GM19328 (cell line): ENCODE measurements around the gene FRMD4B.

ENCODE experiments used
- ATAC-seq: cut with Tn5 transposase; IDR thresholded peaks from one replicate; pipeline ENCODE4 v1.9.1; 2021; ENCODE audit warnings: mild to moderate bottlenecking, moderate library complexity; ENCODE audit not compliant: unreplicated experiment

Gene FRMD4B

GRCh38 chr3:69368129-69368741, 17.7 kb downstream of the FRMD4B start:
- ATAC-seq: peak; percentile 98

GRCh38 chr3:69367586-69367985, 18.3 kb downstream of the FRMD4B start:
- ATAC-seq: no peak

GRCh38 chr3:69364354-69364753, 21.5 kb downstream of the FRMD4B start:
- no peak for ATAC-seq

GRCh38 chr3:69360690-69361089, 25.2 kb downstream of the FRMD4B start:
- no peak for ATAC-seq

GRCh38 chr3:69359916-69360315, 26.0 kb downstream of the FRMD4B start:
- no peak for ATAC-seq

- ATAC-seq: no peak
Measured at GRCh38 chr3:69359339-69359893, 26.5 kb downstream of the FRMD4B start.

GRCh38 chr3:69357196-69357595, 28.7 kb downstream of the FRMD4B start:
- ATAC-seq: no peak

- ATAC-seq: no peak
Measured at GRCh38 chr3:69354948-69355347, 30.9 kb downstream of the FRMD4B start.

GRCh38 chr3:69353503-69353902, 32.4 kb downstream of the FRMD4B start:
- ATAC-seq: no peak

- ATAC-seq: no peak
Measured at GRCh38 chr3:69353088-69353478, 32.8 kb downstream of the FRMD4B start.

- ATAC-seq: no peak
Measured at GRCh38 chr3:69352305-69353087, 33.4 kb downstream of the FRMD4B start.

- no peak for ATAC-seq
Measured at GRCh38 chr3:69343875-69344274, 42.0 kb downstream of the FRMD4B start.

GRCh38 chr3:69342074-69342473, 43.8 kb downstream of the FRMD4B start:
- no peak for ATAC-seq

GRCh38 chr3:69339760-69340159, 46.1 kb downstream of the FRMD4B start:
- ATAC-seq: no peak

- no peak for ATAC-seq
Measured at GRCh38 chr3:69338911-69339310, 47.0 kb downstream of the FRMD4B start.

- no peak for ATAC-seq
Measured at GRCh38 chr3:69332934-69333333, 53.0 kb downstream of the FRMD4B start.

GRCh38 chr3:69330891-69331400, 54.9 kb downstream of the FRMD4B start:
- ATAC-seq: no peak

GRCh38 chr3:69329892-69330291, 56.0 kb downstream of the FRMD4B start:
- ATAC-seq: no peak

- ATAC-seq: no peak
Measured at GRCh38 chr3:69328963-69329302, 57.0 kb downstream of the FRMD4B start.

GRCh38 chr3:69328103-69328962, 57.6 kb downstream of the FRMD4B start:
- no peak for ATAC-seq

GRCh38 chr3:69326855-69327300, 59.0 kb downstream of the FRMD4B start:
- ATAC-seq: peak; percentile 78
